ENCODE results near the gene CCDC91.

Gene CCDC91

DNA sequence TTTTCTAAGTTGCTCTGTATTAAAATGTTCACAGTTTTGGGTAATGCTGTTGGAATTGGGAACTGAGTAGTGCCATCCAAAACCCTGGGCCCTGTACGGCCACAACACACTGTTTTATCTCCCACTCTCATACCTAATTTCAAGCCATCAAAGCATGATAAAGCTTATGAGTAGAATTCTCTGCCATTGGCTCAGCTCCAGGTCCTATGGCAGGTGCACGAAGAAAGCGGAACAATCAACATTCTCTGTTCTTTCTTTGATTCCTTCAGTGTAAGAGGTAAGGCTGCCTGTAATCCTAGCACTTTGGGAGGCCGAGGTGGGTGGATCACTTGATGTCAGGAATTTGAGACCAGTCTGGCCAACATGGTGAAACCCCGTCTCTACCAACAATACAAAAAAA lies 394.9 kb downstream of the CCDC91 start:
- TF ChIP-seq, protein P1, sequence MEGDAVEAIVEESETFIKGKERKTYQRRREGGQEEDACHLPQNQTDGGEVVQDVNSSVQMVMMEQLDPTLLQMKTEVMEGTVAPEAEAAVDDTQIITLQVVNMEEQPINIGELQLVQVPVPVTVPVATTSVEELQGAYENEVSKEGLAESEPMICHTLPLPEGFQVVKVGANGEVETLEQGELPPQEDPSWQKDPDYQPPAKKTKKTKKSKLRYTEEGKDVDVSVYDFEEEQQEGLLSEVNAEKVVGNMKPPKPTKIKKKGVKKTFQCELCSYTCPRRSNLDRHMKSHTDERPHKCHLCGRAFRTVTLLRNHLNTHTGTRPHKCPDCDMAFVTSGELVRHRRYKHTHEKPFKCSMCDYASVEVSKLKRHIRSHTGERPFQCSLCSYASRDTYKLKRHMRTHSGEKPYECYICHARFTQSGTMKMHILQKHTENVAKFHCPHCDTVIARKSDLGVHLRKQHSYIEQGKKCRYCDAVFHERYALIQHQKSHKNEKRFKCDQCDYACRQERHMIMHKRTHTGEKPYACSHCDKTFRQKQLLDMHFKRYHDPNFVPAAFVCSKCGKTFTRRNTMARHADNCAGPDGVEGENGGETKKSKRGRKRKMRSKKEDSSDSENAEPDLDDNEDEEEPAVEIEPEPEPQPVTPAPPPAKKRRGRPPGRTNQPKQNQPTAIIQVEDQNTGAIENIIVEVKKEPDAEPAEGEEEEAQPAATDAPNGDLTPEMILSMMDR (IDR thresholded peaks at IDR 0.05; ENCODE audit: low read depth, low read length, missing control alignments), result no peak
- no peak for DNase-seq (ENCODE audit: low read depth)
- no peak overlapping the region for H3K4me3 ChIP-seq (ENCODE audit: low read depth, low read length)

DNA sequence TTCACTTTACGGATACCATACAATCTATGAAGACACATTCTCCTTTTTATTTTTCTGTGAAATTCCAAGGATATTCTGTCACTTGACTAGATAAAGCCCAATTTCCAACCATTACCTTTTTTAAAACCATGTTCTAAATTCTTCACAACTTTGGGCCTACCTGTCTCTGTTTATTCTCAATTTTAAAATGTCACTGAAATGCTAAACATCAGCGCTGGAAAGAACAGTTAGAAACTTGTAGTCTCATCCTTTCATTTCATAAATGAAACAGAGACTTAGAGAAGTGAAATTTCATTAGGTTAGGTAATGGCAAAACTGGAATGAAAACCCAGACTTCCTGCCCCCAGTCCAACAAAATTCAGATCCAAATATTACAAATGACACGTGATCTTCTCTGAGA lies 396.2 kb downstream of the CCDC91 start:
- DNase-seq (ENCODE audit: low read depth), result no peak
- no peak overlapping the region for H3K4me3 ChIP-seq (ENCODE audit: low read depth, low read length)
- TF ChIP-seq, protein P1 (IDR thresholded peaks at IDR 0.05; ENCODE audit: low read depth, low read length, missing control alignments), result no peak

DNA sequence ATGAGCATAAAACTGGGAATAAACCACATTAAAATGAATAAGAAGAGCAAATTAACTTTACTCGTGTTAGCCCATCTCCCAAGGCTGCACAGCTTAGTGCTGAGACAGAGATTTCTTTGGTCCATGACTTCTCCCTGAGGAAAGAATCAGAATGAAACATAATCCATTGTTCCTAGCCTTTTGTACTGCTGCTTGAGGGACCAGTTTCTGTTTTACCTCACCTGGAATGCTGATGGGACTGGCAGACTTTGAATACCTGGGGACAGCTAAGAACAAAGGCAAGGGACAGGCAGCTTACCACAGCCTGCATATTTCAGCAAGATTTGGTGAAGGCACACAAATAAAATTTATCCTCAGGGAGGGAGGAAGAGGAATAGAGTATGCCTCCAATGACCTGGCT lies 401.6 kb downstream of the CCDC91 start:
- H3K4me3 ChIP-seq (ENCODE audit: low read depth, low read length), result no peak overlapping the region
- TF ChIP-seq, protein P1 (IDR thresholded peaks at IDR 0.05; ENCODE audit: low read depth, low read length, missing control alignments), result no peak
- DNase-seq (ENCODE audit: low read depth), result no peak

All from GM12864 (cell line).